ENCODE data around the gene SLFNL1. TPM values are rescaled to one million over a fixed set of nuclear protein-coding genes. Genes with fewer than 3 reads are reported as not detected.

Gene SLFNL1
- total RNA-seq = 0.22 TPM
- long read RNA-seq, partial matches to known transcripts = 0 of 28 reads
- long read RNA-seq, other reads (novel, unspliced or antisense) = 28 of 28 reads

- no peak for DNase-seq (ENCODE audit: low spot score)
Observed at GRCh38 chr1:41021526-41022308, at the start of gene SLFNL1. TSS of gene SLFNL1 (minus strand) at chr1:41021725. CDS start at chr1:41020660, 1,065 bp downstream.

GRCh38 chr1:41056907-41057306 is 35.4 kb upstream of the SLFNL1 start:
- no peak for DNase-seq (ENCODE audit: low spot score)

GRCh38 chr1:41053316-41053715 is 31.8 kb upstream of the SLFNL1 start:
- DNase-seq (ENCODE audit: low spot score) = no peak

GRCh38 chr1:41051022-41051421 is 29.5 kb upstream of the SLFNL1 start:
- DNase-seq (ENCODE audit: low spot score) = no peak

- DNase-seq (ENCODE audit: low spot score) = no peak
Observed at GRCh38 chr1:41048540-41048939, 27.0 kb upstream of the SLFNL1 start.

GRCh38 chr1:41046347-41046775 is 24.8 kb upstream of the SLFNL1 start:
- DNase-seq (ENCODE audit: low spot score) = no peak

GRCh38 chr1:41045740-41046139 is 24.2 kb upstream of the SLFNL1 start:
- DNase-seq (ENCODE audit: low spot score) = no peak

- no peak for DNase-seq (ENCODE audit: low spot score)
Observed at GRCh38 chr1:41044187-41044586, 22.7 kb upstream of the SLFNL1 start.

- DNase-seq (ENCODE audit: low spot score) = no peak
Observed at GRCh38 chr1:41041614-41042270, 20.2 kb upstream of the SLFNL1 start.

- no peak for DNase-seq (ENCODE audit: low spot score)
Observed at GRCh38 chr1:41038110-41038509, 16.6 kb upstream of the SLFNL1 start.

- peak; percentile 51 for DNase-seq (ENCODE audit: low spot score)
Observed at GRCh38 chr1:41037116-41037903, 15.8 kb upstream of the SLFNL1 start.

- peak; percentile 18 for DNase-seq (ENCODE audit: low spot score)
Observed at GRCh38 chr1:41033272-41033671, 11.7 kb upstream of the SLFNL1 start.

- no peak for DNase-seq (ENCODE audit: low spot score)
Observed at GRCh38 chr1:41032147-41032546, 10.6 kb upstream of the SLFNL1 start.

- DNase-seq (ENCODE audit: low spot score) = peak; percentile 14
Observed at GRCh38 chr1:41030872-41031616, 9.5 kb upstream of the SLFNL1 start.

GRCh38 chr1:41028034-41028642 is 6.6 kb upstream of the SLFNL1 start:
- no peak for DNase-seq (ENCODE audit: low spot score)

GRCh38 chr1:41025979-41026819 is 4.7 kb upstream of the SLFNL1 start:
- DNase-seq (ENCODE audit: low spot score) = no peak

- DNase-seq (ENCODE audit: low spot score) = no peak
Observed at GRCh38 chr1:41024953-41025352, 3.4 kb upstream of the SLFNL1 start.

- no peak for DNase-seq (ENCODE audit: low spot score)
Observed at GRCh38 chr1:41023279-41023990, 1.9 kb upstream of the SLFNL1 start.

GRCh38 chr1:41022424-41022823 is 899 bp upstream of the SLFNL1 start:
- DNase-seq (ENCODE audit: low spot score) = no peak
